HG02610 (cell line): ENCODE measurements around the gene COL4A6.

ENCODE experiments used
- ATAC-seq: cut with Tn5 transposase; IDR thresholded peaks from one replicate; pipeline ENCODE4 v1.9.1; 2021; ENCODE audit warnings: mild to moderate bottlenecking, moderate library complexity; ENCODE audit not compliant: unreplicated experiment

Gene COL4A6

GRCh38 chrX:108114541-108114940, 323.7 kb downstream of the COL4A6 start:
- no peak for ATAC-seq
